Uterus (tissue), 4 donors: ENCODE data around the gene LGALS13. TPM values are rescaled to one million over a fixed set of nuclear protein-coding genes. Genes with fewer than 3 reads are reported as not detected.

ENCODE experiments used
- DNase-seq, 2 donors: peaks; one replicate each; pipeline ENCODE4 v3.0.0-alpha.2; 2019 to 2020
- H3K27ac ChIP-seq, 2 donors: fragments of 200-600 bp; sonication (generic); 1 replicate in 1 of 2; 2 replicates in 1 of 2; pipeline ENCODE4 v1.5.1; 2016 to 2018
- H3K27me3 ChIP-seq, 2 donors: fragments of 200-600 bp; sonication (generic); one replicate each; pipeline ENCODE4 v1.5.1; 2018 to 2019; ENCODE audit warnings: control low read depth in 1 of 2
- H3K36me3 ChIP-seq, 2 donors: fragments of 200-600 bp; sonication (generic); one replicate each; pipeline ENCODE4 v1.5.1; 2019; ENCODE audit warnings: control low read depth in 1 of 2
- H3K4me1 ChIP-seq, 2 donors: fragments of 200-600 bp; sonication (generic); one replicate each; pipeline ENCODE4 v1.5.1; 2018 to 2019; ENCODE audit warnings: control low read depth in 1 of 2
- H3K4me3 ChIP-seq, 2 donors: fragments of 200-600 bp; sonication (generic); 1 replicate in 1 of 2; 2 replicates in 1 of 2; pipeline ENCODE4 v1.5.1; 2018 to 2019; ENCODE audit warnings: mild to moderate bottlenecking in 1 of 2
- H3K9me3 ChIP-seq, 2 donors: fragments of 200-600 bp; sonication (generic); one replicate each; pipeline ENCODE4 v1.5.1; 2019; ENCODE audit warnings: control low read depth in 1 of 2
- CTCF ChIP-seq, 4 experiments: fragments of 200-600 bp in 2 of 4; fragments of 450-650 bp in 2 of 4; sonication (generic) in 2 of 4; IDR thresholded peaks; one replicate each; pipeline ENCODE4 v1.5.1; 2016 to 2019; ENCODE audit warnings: antibody characterized with exemption in 4 of 4, mild to moderate bottlenecking in 2 of 4, moderate library complexity in 1 of 4
- POLR2A ChIP-seq, 2 donors: fragments of 450-650 bp; IDR thresholded peaks; one replicate each; pipeline ENCODE4 v1.6.1; 2016; ENCODE audit warnings: antibody characterized with exemption in 2 of 2, mild to moderate bottlenecking in 1 of 2, moderate library complexity in 1 of 2
- intact Hi-C: fragments of 100-400 bp; cut with DNase I; formaldehyde crosslinking; loops from one replicate; pipeline ENCODE4 v1.15.1; 2023; ENCODE audit warnings: low total_unique reads
- total RNA-seq, 4 donors: library from RNA; depleted of rRNA in 3 of 4; stranded (reverse); fragments of >200 nt in 3 of 4; gene quantifications; one replicate each; pipeline versions ENCODE4 v1.1.0 to v1.2.4, GENCODE V29; 2014 to 2023
- donor health status: DM: yes; HTN: yes; CAD: no.

The LGALS13 gene
- total RNA-seq, 4 donors from 2014 or later, result not detected

DNA sequence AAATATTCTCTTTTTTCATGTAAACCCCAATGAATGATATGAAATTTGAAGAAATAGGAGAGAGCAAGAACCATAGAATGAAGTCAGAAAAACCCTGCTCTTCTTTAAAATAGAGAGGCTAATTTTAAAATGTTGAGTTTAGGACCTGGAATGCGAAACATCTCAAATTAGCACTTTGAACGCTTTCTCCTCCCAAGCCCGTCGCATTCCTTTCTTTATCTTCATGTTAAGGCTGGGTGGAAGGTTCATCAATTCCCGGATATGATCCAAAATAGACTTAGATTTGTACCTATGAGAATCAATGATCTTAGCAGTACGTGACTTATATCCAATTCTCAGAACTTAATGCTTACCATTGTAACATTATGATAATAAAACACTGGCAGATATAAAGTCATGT is 29.3 kb downstream of the LGALS13 start:
- no peak for DNase-seq
- Histone ChIP-seq H3K4me3 (no peak overlapping the region), H3K27me3 (peaks cover 0 to 3% of the 10 kb centered on the region in 2 donors), H3K27ac (no peak overlapping the region), H3K4me1 (no peaks in the 10 kb centered on the region), H3K9me3 (no peaks in the 10 kb centered on the region), H3K36me3 (no peaks in the 10 kb centered on the region)
- no peak for TF ChIP-seq POLR2A (IDR thresholded peaks at IDR 0.05)
- no peak for TF ChIP-seq CTCF (IDR thresholded peaks at IDR 0.05)
- intact Hi-C loops, result no loop called here

DNA sequence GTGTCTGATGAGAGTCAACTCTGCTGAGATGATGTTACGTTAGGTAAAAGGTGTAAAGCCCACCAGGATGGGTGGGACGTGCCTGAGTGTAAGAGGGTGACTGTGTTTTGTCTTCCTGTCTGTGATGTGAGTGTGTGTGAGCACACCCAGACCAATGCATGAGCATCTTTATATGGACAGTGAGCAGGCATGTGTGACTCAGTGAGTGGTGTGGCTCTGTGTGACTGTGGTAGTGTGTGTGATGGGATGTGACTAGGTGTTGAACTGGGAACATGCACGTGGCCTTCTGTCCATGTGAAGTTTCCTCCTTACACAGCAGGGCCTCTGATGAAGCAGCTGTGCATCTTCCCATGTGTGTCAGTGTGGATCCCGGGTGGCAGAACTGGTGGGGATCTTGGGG is 35.6 kb downstream of the LGALS13 start:
- intact Hi-C loops, result no loop called here
- Histone ChIP-seq H3K27ac (no peak overlapping the region), H3K9me3 (no peaks in the 10 kb centered on the region), H3K36me3 (no peaks in the 10 kb centered on the region), H3K4me3 (no peak overlapping the region), H3K4me1 (no peaks in the 10 kb centered on the region), H3K27me3 (peaks cover 0 to 3% of the 10 kb centered on the region in 2 donors)
- TF ChIP-seq CTCF (IDR thresholded peaks at IDR 0.05) (no peak), POLR2A (IDR thresholded peaks at IDR 0.05) (no peak)
- DNase-seq, result no peak

GRCh38 chr19:39641773-39642172 is 39.4 kb downstream of the LGALS13 start:
- intact Hi-C loops, result no loop called here
- no peak for TF ChIP-seq POLR2A (IDR thresholded peaks at IDR 0.05)
- no peak for TF ChIP-seq CTCF (IDR thresholded peaks at IDR 0.05)
- no peak for DNase-seq

DNA sequence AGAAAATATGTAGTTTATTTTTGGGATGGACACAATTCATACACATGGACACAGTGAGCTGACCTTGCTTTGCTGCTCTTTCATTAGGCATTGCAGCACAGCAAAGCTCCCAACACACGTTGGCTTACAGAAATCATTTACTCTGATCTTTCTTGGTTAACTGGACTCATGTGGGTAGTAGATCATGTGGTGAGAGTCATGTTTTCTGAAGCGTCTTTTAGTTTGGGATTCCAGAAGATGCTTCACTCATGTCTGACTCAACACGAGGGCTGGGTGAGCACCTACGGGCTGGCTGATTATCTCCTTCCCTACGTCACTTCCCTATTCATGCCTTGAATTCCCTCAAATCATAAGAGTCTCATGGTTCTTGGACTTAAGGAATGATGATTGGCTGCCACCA is 41.3 kb downstream of the LGALS13 start:
- H3K27me3 ChIP-seq, result no peaks in the 10 kb centered on the region
- no peaks in the 10 kb centered on the region for H3K36me3 ChIP-seq
- H3K27ac ChIP-seq, result no peak overlapping the region
- TF ChIP-seq CTCF (IDR thresholded peaks at IDR 0.05) (no peak), POLR2A (IDR thresholded peaks at IDR 0.05) (no peak)
- no peak for DNase-seq
- no peaks in the 10 kb centered on the region for H3K9me3 ChIP-seq
- H3K4me1 ChIP-seq, result no peaks in the 10 kb centered on the region
- H3K4me3 ChIP-seq, result no peak overlapping the region
- intact Hi-C loops, result no loop called here

More at GRCh38 chr19:39641773-39642172, 39.4 kb downstream of the LGALS13 start:
- no peaks in the 10 kb centered on the region for H3K27me3 ChIP-seq
- H3K36me3 ChIP-seq, result no peaks in the 10 kb centered on the region
- no peaks in the 10 kb centered on the region for H3K4me1 ChIP-seq
- H3K4me3 ChIP-seq, result no peak overlapping the region
- H3K9me3 ChIP-seq, result no peaks in the 10 kb centered on the region
- H3K27ac ChIP-seq, result no peak overlapping the region

DNA sequence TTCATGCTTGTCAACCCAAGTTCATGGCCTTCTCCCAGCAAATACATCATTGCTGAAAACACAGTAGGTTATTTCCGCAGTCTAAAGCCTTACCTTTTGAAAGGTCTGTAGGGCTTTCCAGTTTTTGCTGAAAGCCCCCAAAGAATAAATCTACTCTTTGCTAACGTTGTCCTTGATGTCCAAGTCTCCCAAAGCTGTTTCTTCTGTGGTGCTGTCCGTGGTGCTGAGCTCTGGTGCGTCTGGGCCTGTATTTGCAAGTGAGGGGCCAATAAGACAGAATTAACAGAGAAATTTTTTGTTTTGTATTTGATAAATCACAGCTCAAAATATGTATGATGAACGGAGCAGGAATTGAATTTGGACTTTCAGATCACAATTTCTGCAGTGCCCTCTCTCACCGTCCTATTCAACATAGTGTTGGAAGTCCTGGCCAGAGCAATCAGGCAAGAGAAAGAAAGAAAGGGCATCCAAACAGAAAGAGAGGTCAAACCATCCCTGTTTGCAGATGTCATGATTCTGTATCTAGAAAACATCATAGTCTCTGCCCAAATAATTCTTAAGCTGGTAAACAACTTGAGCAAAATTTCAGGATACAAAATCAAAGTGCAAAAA is 43.6 kb downstream of the LGALS13 start:
- no peak for TF ChIP-seq POLR2A (IDR thresholded peaks at IDR 0.05)
- TF ChIP-seq CTCF (IDR thresholded peaks at IDR 0.05), result no peak
- no peak for DNase-seq
- no peak overlapping the region for H3K4me3 ChIP-seq
- no peaks in the 10 kb centered on the region for H3K27me3 ChIP-seq
- no peak overlapping the region for H3K27ac ChIP-seq
- no peaks in the 10 kb centered on the region for H3K4me1 ChIP-seq
- H3K9me3 ChIP-seq, result no peaks in the 10 kb centered on the region
- intact Hi-C loops, result no loop called here
- no peaks in the 10 kb centered on the region for H3K36me3 ChIP-seq
